ENCODE measurements around the gene AUTS2. TPM values are rescaled to one million over a fixed set of nuclear protein-coding genes. Genes with fewer than 3 reads are reported as not detected.

AUTS2 gene
- total and polyA plus RNA-seq, 4 experiments from 2014 or later: 3.4 to 35.2 (median 25.5) TPM

GRCh38 chr7:70114806-70115205 is 516.5 kb downstream of the AUTS2 start:
- no peaks in the 10 kb centered on the region for H3K36me3 Mint-ChIP-seq
- Histone ChIP-seq H3K27ac (ENCODE audit: low read depth, low read length) (no peak overlapping the region), H3K36me3 (ENCODE audit: insufficient read depth, low read length) (no peaks in the 10 kb centered on the region), H3K9me3 (ENCODE audit: control insufficient read depth in 1 of 2, low read length in 2 of 2) (no peaks in the 10 kb centered on the region), H3K4me3 (ENCODE audit: low read length in 2 of 2) (no peak overlapping the region), H3K4me1 (ENCODE audit: insufficient read depth, low read length) (no peaks in the 10 kb centered on the region), H3K27me3 (ENCODE audit: insufficient read depth, low read length) (no peaks in the 10 kb centered on the region)
- ChIA-PET POLR2A (ENCODE audit: partially characterized antibody) (no interaction called here), CTCF (ENCODE audit: partially characterized antibody) (interaction anchor here (0.8 kb wide), 1 partner anchor 23 kb away, joined by 3 read pairs; no protein-coding TSS in a partner anchor)
- intact Hi-C loops (cut with micrococcal nuclease): no loop called here
- H3K9me3 Mint-ChIP-seq: peaks cover 0 to 4% (median 0%) of the 10 kb centered on the region in 8 donors
- H3K4me1 Mint-ChIP-seq: peaks cover 0 to 4% (median 0%) of the 10 kb centered on the region in 4 donors
- H3K27ac Mint-ChIP-seq: no peak overlapping the region
- no peak overlapping the region for H3K4me3 Mint-ChIP-seq
- DNase-seq: no peak
- H3K27me3 Mint-ChIP-seq: no peaks in the 10 kb centered on the region

- intact Hi-C loops (cut with micrococcal nuclease): no loop called here
- no peak overlapping the region for H3K4me3 Mint-ChIP-seq
- H3K4me3 ChIP-seq (ENCODE audit: low read length in 2 of 2): no peak overlapping the region
Observed at GRCh38 chr7:70116244-70116643, 518.0 kb downstream of the AUTS2 start.

GRCh38 chr7:70116867-70117266 is 518.6 kb downstream of the AUTS2 start:
- H3K27ac ChIP-seq (ENCODE audit: low read depth, low read length): no peak overlapping the region
- Mint-ChIP-seq H3K36me3 (peaks cover 2 to 8% of the 10 kb centered on the region in 2 donors), H3K27ac (no peak overlapping the region), H3K4me1 (peaks cover 0 to 4% (median 0%) of the 10 kb centered on the region in 4 donors), H3K27me3 (no peaks in the 10 kb centered on the region), H3K9me3 (peaks cover 5 to 18% (median 10%) of the 10 kb centered on the region in 8 donors), H3K4me3 (no peak overlapping the region)
- no peaks in the 10 kb centered on the region for H3K27me3 ChIP-seq (ENCODE audit: insufficient read depth, low read length)
- H3K36me3 ChIP-seq (ENCODE audit: insufficient read depth, low read length): no peaks in the 10 kb centered on the region
- ChIA-PET POLR2A (ENCODE audit: partially characterized antibody) (no interaction called here), CTCF (ENCODE audit: partially characterized antibody) (no interaction called here)
- no peaks in the 10 kb centered on the region for H3K4me1 ChIP-seq (ENCODE audit: insufficient read depth, low read length)
- peaks cover 0 to 7% of the 10 kb centered on the region in 2 donors for H3K9me3 ChIP-seq (ENCODE audit: control insufficient read depth in 1 of 2, low read length in 2 of 2)
- intact Hi-C loops (cut with micrococcal nuclease): no loop called here
- no peak for DNase-seq
- no peak overlapping the region for H3K4me3 ChIP-seq (ENCODE audit: low read length in 2 of 2)

More at GRCh38 chr7:70116244-70116643, 518.0 kb downstream of the AUTS2 start:
- Mint-ChIP-seq H3K9me3 (peaks cover 2 to 12% (median 6%) of the 10 kb centered on the region in 8 donors), H3K27me3 (no peaks in the 10 kb centered on the region), H3K36me3 (peaks cover 1 to 4% of the 10 kb centered on the region in 2 donors), H3K27ac (no peak overlapping the region), H3K4me1 (peaks cover 0 to 4% (median 0%) of the 10 kb centered on the region in 4 donors)
- DNase-seq: no peak
- Histone ChIP-seq H3K27ac (ENCODE audit: low read depth, low read length) (no peak overlapping the region), H3K9me3 (ENCODE audit: control insufficient read depth in 1 of 2, low read length in 2 of 2) (peaks cover 0 to 7% of the 10 kb centered on the region in 2 donors), H3K27me3 (ENCODE audit: insufficient read depth, low read length) (no peaks in the 10 kb centered on the region), H3K4me1 (ENCODE audit: insufficient read depth, low read length) (no peaks in the 10 kb centered on the region), H3K36me3 (ENCODE audit: insufficient read depth, low read length) (no peaks in the 10 kb centered on the region)
- ChIA-PET POLR2A (ENCODE audit: partially characterized antibody) (no interaction called here), CTCF (ENCODE audit: partially characterized antibody) (no interaction called here)

- intact Hi-C loops (cut with micrococcal nuclease): no loop called here
- H3K4me3 ChIP-seq (ENCODE audit: low read length in 2 of 2): no peak overlapping the region
- peaks cover 0 to 1% of the 10 kb centered on the region in 2 donors for H3K27me3 Mint-ChIP-seq
- DNase-seq: no peak
- H3K4me1 ChIP-seq (ENCODE audit: insufficient read depth, low read length): no peaks in the 10 kb centered on the region
- no peaks in the 10 kb centered on the region for H3K27me3 ChIP-seq (ENCODE audit: insufficient read depth, low read length)
- peaks cover 5 to 54% (median 32%) of the 10 kb centered on the region in 8 donors for H3K9me3 Mint-ChIP-seq
- H3K9me3 ChIP-seq (ENCODE audit: control insufficient read depth in 1 of 2, low read length in 2 of 2): peaks cover 0 to 7% of the 10 kb centered on the region in 2 donors
- H3K4me3 Mint-ChIP-seq: no peak overlapping the region
- peaks cover 0 to under 1% (median 0%) of the 10 kb centered on the region in 4 donors for H3K4me1 Mint-ChIP-seq
- H3K36me3 Mint-ChIP-seq: peaks cover 2 to 12% of the 10 kb centered on the region in 2 donors
- H3K36me3 ChIP-seq (ENCODE audit: insufficient read depth, low read length): no peaks in the 10 kb centered on the region
- CTCF ChIA-PET (ENCODE audit: partially characterized antibody): no interaction called here
- POLR2A ChIA-PET (ENCODE audit: partially characterized antibody): no interaction called here
- H3K27ac Mint-ChIP-seq: no peak overlapping the region
- H3K27ac ChIP-seq (ENCODE audit: low read depth, low read length): no peak overlapping the region
Observed at GRCh38 chr7:70120851-70121250, 522.6 kb downstream of the AUTS2 start.

- POLR2A ChIA-PET (ENCODE audit: partially characterized antibody): no interaction called here
- H3K9me3 Mint-ChIP-seq: peaks cover 0 to 10% (median 2%) of the 10 kb centered on the region in 8 donors
- Histone ChIP-seq H3K4me3 (ENCODE audit: low read length in 2 of 2) (no peak overlapping the region), H3K36me3 (ENCODE audit: insufficient read depth, low read length) (no peaks in the 10 kb centered on the region), H3K4me1 (ENCODE audit: insufficient read depth, low read length) (no peaks in the 10 kb centered on the region), H3K27ac (ENCODE audit: low read depth, low read length) (no peak overlapping the region), H3K9me3 (ENCODE audit: control insufficient read depth in 1 of 2, low read length in 2 of 2) (no peaks in the 10 kb centered on the region), H3K27me3 (ENCODE audit: insufficient read depth, low read length) (no peaks in the 10 kb centered on the region)
- CTCF ChIA-PET (ENCODE audit: partially characterized antibody): no interaction called here
- no peak overlapping the region for H3K4me3 Mint-ChIP-seq
- H3K36me3 Mint-ChIP-seq: no peaks in the 10 kb centered on the region
- no peaks in the 10 kb centered on the region for H3K4me1 Mint-ChIP-seq
- intact Hi-C loops (cut with micrococcal nuclease): no loop called here
- H3K27ac Mint-ChIP-seq: no peak overlapping the region
- no peak for DNase-seq
- H3K27me3 Mint-ChIP-seq: peaks cover 0 to 3% of the 10 kb centered on the region in 2 donors
Observed at GRCh38 chr7:70131817-70132216, 533.5 kb downstream of the AUTS2 start.

- Histone ChIP-seq H3K27me3 (ENCODE audit: insufficient read depth, low read length) (no peaks in the 10 kb centered on the region), H3K9me3 (ENCODE audit: control insufficient read depth in 1 of 2, low read length in 2 of 2) (no peaks in the 10 kb centered on the region), H3K4me3 (ENCODE audit: low read length in 2 of 2) (no peak overlapping the region), H3K27ac (ENCODE audit: low read depth, low read length) (no peak overlapping the region), H3K36me3 (ENCODE audit: insufficient read depth, low read length) (no peaks in the 10 kb centered on the region), H3K4me1 (ENCODE audit: insufficient read depth, low read length) (no peaks in the 10 kb centered on the region)
- no peaks in the 10 kb centered on the region for H3K36me3 Mint-ChIP-seq
- intact Hi-C loops (cut with micrococcal nuclease): no loop called here
- peaks cover 0 to 3% of the 10 kb centered on the region in 2 donors for H3K27me3 Mint-ChIP-seq
- no peak overlapping the region for H3K27ac Mint-ChIP-seq
- ChIA-PET POLR2A (ENCODE audit: partially characterized antibody) (no interaction called here), CTCF (ENCODE audit: partially characterized antibody) (no interaction called here)
- no peaks in the 10 kb centered on the region for H3K4me1 Mint-ChIP-seq
- H3K4me3 Mint-ChIP-seq: no peak overlapping the region
- DNase-seq: no peak
- peaks cover 0 to 10% (median under 1%) of the 10 kb centered on the region in 8 donors for H3K9me3 Mint-ChIP-seq
Observed at GRCh38 chr7:70132226-70132851, 534.1 kb downstream of the AUTS2 start.

GRCh38 chr7:70132852-70133690 is 534.8 kb downstream of the AUTS2 start:
- no peaks in the 10 kb centered on the region for H3K4me1 Mint-ChIP-seq
- no peak overlapping the region for H3K27ac Mint-ChIP-seq

More at GRCh38 chr7:70132852-70133690, 534.8 kb downstream of the AUTS2 start:
- Mint-ChIP-seq H3K9me3 (peaks cover 0 to 8% (median 0%) of the 10 kb centered on the region in 8 donors), H3K27me3 (peaks cover 0 to 3% of the 10 kb centered on the region in 2 donors), H3K36me3 (no peaks in the 10 kb centered on the region), H3K4me3 (no peak overlapping the region)
- POLR2A ChIA-PET (ENCODE audit: partially characterized antibody): no interaction called here
- H3K9me3 ChIP-seq (ENCODE audit: control insufficient read depth in 1 of 2, low read length in 2 of 2): no peaks in the 10 kb centered on the region
- CTCF ChIA-PET (ENCODE audit: partially characterized antibody): no interaction called here
- no peaks in the 10 kb centered on the region for H3K4me1 ChIP-seq (ENCODE audit: insufficient read depth, low read length)
- no peak for DNase-seq
- intact Hi-C loops (cut with micrococcal nuclease): no loop called here
- no peak overlapping the region for H3K27ac ChIP-seq (ENCODE audit: low read depth, low read length)
- no peaks in the 10 kb centered on the region for H3K36me3 ChIP-seq (ENCODE audit: insufficient read depth, low read length)
- no peak overlapping the region for H3K4me3 ChIP-seq (ENCODE audit: low read length in 2 of 2)
- H3K27me3 ChIP-seq (ENCODE audit: insufficient read depth, low read length): no peaks in the 10 kb centered on the region

Measured in CD4-positive, alpha-beta memory T cell (primary cell).